ENCODE results near the gene VPS26A. TPM values are rescaled to one million over a fixed set of nuclear protein-coding genes. Genes with fewer than 3 reads are reported as not detected.
A peak's percentile ranks its signal among the peaks of the same experiment; 100 is the strongest.

The VPS26A gene
- total RNA-seq, 1 donor from 2014 or later = 28.4 TPM

- H3K9me3 Mint-ChIP-seq = no peaks in the 10 kb centered on the region
- no peaks in the 10 kb centered on the region for H3K27me3 Mint-ChIP-seq (ENCODE audit: low read depth)
- no peak for DNase-seq (ENCODE audit: low spot score)
- peaks cover 45% of the 10 kb centered on the region for H3K4me1 Mint-ChIP-seq (ENCODE audit: low read depth)
- H3K27ac Mint-ChIP-seq = peak within 1 kb of the TSS; percentile 75
- H3K4me3 Mint-ChIP-seq (ENCODE audit: low read depth) = no peak within 1 kb of the TSS
- intact Hi-C loops (cut with micrococcal nuclease) = loop anchor here (5.0 to 10.0 kb wide), 3 partner anchors 95 to 223 kb away; partner anchors contain the start of gene VPS26A
- H3K36me3 Mint-ChIP-seq (ENCODE audit: low read depth) = no peaks in the 10 kb centered on the region
Measured at GRCh38 chr10:69220041-69220451, 96.1 kb downstream of the VPS26A start, which contains the start of gene HKDC1. Gene HKDC1 (plus strand): TSS chr10:69220332. CDS start chr10:69220436, 104 bp downstream.

- H3K27ac Mint-ChIP-seq = peak overlapping the region; percentile 75
- H3K4me3 Mint-ChIP-seq (ENCODE audit: low read depth) = no peak overlapping the region
- intact Hi-C loops (cut with micrococcal nuclease) = loop anchor here (5.0 to 10.0 kb wide), 3 partner anchors 96 to 223 kb away; partner anchors contain the start of gene VPS26A
- no peaks in the 10 kb centered on the region for H3K36me3 Mint-ChIP-seq (ENCODE audit: low read depth)
- H3K9me3 Mint-ChIP-seq = no peaks in the 10 kb centered on the region
- no peak for DNase-seq (ENCODE audit: low spot score)
- peaks cover 47% of the 10 kb centered on the region for H3K4me1 Mint-ChIP-seq (ENCODE audit: low read depth)
- no peaks in the 10 kb centered on the region for H3K27me3 Mint-ChIP-seq (ENCODE audit: low read depth)
Measured at GRCh38 chr10:69220507-69220906, 96.5 kb downstream of the VPS26A start.

Other genes starting within 250 kb of the VPS26A start
- gene DDX50, start 222.9 kb upstream of the VPS26A start, total RNA-seq = 57.0 and 63.4 TPM in 2 replicates
- 205 and 210 TPM in 2 replicates for gene DDX21, start 168.0 kb upstream of the VPS26A start, total RNA-seq
- 16.7 and 17.1 TPM in 2 replicates for gene KIFBP, start 135.4 kb upstream of the VPS26A start, total RNA-seq
- 1,340 and 1,350 TPM in 2 replicates for gene SRGN, start 36.1 kb upstream of the VPS26A start, total RNA-seq
- 52.8 and 53.1 TPM in 2 replicates for gene SUPV3L1, start 56.1 kb downstream of the VPS26A start, total RNA-seq
- 0.09 and 0.11 TPM in 2 replicates for gene HKDC1, start 96.2 kb downstream of the VPS26A start, total RNA-seq
- 197 TPM in 2 replicates for gene HK1, start 154.3 kb downstream of the VPS26A start, total RNA-seq